Fibroblast of skin of left quadriceps (primary cell): Measurements from ENCODE around the gene MAPRE2.

Experiments used
- DNase-seq, 2 experiments: peaks; one replicate each; pipeline ENCODE4 v3.0.0-alpha.2; 2013; ENCODE audit warnings: low read depth in 2 of 2

Gene MAPRE2

DNA sequence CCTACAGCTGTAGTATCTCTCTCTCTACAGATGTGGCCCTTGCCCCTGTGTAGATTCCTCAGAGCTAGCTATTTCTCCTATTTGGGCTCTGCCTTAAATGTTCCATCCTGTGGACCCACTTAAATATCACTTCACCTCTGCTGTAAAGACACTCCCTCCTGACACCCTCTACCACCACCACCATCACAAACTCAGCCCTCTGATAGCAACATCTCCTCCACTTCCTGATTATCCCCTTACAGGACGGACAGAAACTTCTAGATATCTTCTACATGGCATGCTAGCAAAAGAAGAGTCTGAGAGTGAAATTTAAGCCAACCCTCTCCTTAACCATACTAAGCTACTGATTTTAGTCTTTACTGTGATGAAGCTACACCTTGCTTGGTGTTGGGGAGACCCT, 3.2 kb upstream of the MAPRE2 start:
- no peak for DNase-seq

DNA sequence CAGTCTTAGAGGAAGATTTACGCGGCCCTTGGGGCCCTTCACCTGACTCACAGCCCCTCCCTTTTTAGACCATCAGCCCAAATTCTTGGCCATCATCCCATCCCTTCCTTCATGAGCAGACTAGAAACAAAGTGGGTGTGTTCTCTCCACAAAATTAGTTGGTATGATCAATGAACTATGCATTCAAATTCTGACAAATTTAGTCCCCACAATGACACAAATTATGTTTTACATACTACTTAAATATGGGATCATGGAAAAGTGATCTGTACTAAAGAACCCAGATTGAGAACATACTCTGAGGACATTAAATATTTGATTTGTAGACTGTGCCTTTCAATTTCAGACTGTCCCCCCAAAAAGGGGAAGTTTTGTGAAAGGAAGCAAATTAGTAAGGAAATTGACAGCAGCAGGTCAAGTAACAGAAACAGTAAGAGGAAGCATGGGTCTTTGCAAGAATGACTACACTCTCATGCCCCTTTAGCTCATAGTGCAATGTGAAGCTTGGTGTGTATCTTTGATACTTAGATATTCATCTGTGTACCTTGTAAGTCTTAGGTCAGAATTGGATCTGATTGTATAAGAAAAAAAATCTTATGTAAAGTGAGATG, 2.2 kb upstream of the MAPRE2 start:
- no peak for DNase-seq

DNA sequence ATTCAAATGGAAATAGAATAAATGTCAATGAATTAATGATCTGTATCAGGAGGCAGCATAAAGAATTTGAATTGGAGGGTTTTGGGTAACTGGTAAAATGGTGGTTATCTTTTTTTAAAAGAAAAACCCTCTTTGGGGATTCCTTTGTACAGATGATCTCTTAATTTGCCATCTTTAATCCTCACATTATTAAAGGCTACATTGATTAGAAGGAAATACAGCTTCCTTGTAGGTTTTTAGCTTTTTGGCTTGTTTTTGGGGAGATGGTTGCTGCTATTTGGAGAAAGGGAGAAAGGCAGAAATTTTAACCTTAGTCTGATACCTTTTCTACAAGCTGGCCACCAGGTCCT, 600 bp upstream of the MAPRE2 start:
- DNase-seq = no peak

DNA sequence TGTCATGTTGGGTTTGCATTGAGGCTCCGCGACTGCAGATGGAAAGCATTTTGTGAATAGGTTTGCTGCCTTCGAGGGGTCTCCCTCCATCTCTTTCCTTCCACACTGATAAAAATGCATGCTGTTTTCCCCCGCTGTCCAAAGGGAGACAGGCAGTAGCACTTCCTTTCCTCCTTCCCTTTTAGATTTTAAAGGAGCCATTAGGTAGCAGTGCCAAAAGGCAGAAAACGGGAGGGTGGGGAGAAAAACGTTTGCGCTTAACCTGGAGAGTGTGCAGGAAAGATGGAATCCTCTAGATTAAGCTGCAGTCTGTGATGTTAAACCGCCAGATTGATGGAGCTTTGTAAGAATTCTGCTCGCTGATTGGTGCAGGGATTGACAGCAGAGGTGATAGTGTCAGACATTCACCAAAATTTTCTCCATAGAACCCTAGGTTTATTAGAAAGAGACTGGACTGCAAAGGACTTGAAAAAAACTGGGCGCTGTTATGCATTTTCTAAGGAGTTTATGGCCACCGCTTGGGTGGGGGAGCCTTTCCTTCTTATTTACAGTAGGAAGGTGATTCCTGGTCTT, 688 bp downstream of the MAPRE2 start:
- DNase-seq = no peak

DNA sequence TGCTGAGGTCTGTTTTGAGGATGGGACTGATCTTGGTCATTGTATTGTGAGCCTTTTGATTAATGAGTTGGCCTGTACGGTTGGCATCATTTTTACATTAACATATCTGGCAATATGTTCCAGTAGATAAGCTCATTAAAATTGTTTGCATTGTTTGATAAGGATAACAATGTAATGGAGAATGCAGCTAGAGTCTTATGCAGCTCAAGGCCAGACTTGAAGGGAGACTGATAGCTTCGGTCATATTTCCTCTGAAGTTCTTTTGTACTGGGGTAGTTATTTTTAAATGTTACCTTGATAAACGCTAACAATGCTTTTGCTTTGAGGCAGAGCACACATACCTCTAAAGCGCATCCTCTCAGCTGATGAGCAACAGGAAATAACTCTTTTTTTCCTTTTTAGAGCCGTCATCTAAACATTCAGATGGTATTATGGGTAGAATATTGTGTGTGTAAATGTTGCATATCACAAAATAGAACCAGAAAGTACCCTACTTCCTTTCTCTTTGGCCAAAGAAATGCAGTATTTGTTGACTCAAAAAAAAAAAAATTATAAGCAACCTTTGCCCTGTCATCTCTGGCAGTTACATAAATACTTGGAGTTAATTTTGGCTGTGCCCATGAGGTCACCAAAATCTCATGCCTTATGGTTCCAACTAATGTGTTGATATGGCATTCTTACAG, 1.3 kb downstream of the MAPRE2 start:
- DNase-seq = no peak

DNA sequence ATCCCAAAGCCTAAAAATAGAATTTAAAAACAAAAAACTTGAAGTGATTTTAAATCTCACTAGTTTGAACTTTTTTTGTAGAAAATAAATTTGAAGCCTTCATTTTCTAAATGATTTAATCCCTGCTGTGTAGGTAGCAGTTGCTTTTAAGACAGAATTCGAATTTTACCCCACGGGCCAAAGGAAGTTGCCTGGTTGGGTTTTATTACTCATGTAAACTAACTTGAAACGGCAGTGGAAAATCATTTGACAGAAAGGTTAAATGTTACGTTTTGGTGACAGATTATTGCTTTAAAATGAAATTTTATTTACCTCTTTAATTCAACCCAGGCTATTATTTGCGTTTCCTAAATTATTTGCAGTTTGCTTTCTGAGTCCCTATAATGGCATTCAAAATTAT, 2.0 kb downstream of the MAPRE2 start:
- no peak for DNase-seq

DNA sequence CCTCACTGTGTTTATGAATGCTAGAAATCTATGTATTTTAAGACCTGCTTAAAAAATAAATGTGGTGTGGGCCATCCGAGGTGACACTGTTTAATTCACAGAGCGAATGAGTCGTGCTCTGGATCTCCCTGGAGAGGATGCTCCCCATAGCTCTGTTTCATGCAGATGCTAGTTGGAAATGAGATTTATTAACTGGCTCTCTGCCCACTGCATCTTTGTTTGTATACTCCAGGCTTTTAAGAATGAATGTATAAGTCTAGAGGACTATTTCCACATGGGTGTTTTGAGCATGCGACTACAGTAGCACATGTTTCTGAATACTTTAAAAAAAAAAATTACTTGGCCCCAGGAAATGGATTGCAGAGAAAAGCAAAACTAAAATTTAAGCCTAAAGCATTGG, 3.9 kb downstream of the MAPRE2 start:
- peak; percentile 56 to 62 for DNase-seq

DNA sequence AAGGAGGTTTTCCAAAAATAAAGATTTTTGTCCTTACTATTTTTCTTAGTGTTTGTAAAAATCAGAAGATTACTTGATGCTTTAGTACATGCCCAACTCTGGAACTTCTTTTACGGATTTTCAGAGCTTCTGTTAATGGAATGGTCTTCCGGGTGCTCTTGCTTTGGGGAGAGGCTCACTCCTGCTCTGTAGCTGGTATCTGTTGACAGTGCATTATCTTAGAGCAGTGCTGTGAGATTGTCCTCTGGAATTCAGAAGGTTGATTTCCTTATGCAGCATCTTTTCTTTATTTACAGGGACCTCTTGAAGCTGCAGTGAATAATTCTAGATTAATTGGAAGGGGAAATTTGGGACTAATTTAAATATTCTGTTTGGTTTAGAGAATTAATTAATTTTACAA, 4.6 kb downstream of the MAPRE2 start:
- DNase-seq = no peak

DNA sequence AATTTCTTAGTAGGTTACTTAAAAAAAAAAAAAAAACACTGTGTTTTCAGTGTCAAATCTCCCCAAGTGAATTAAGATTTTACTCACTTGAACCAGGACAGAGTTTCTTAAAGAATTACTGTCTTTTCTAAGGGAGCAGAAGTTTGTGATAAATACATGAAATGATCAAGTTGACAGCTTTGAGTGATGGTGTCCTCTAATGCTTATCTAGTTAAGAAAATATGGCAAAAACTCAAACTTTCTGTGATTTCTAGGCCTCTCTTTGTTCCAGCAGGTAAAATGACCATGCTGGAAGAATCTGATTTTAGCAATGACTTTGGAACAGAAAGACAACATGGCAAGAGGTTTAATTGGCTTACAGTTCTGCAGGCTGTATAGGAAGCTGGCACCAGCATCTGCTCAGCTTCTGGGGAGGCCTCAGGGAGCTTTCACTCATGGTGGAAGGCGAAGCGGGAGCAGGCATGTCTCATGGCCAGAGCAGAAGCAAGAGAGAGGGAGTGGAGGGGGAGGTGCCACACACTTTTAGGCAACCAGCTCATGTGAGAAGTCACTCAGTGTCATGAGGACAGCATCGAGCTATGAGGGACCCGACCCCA, 6.6 kb downstream of the MAPRE2 start:
- DNase-seq = no peak

DNA sequence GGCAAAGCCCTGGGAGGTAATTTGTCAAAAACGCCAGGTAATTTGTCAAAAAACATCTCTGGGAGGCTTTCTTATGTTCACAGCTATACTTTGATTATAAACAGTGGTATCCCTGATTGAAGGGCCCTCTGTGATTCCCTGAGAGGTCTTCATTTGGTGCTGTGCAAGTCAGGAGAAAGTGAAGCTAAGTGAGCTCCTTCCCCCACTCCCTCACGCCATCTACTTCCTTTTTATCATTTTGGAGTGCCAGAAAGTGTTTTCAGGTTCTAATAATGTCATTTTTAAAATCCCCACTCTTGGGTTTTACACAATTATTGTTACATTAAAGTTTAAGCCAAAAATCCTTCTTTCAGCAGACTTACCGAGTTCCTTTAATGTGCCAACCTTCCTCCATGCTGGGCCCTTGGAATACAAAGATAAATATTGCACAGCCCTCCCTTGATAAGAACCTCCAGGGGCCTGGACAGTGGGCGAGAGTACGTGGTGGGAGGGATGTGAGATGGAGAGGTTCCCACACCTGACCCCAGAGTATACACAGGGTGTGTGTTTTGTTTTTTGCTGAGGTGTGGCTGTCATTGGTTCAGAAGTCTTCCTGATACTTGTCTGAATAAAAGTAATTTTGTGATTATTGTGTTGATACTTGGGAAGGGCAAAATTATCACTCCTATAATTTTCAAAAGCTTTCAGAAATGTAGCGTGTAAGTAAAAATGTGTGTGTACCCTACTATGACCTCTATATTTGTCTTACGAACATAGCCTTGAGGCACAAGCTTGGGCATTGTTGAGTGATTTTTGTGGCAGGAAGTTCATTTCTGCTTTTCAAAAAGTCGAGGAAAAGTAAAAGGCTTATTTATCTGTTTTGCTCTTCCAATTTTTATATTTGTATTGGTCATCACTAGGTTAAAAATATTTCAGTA, 8.2 kb downstream of the MAPRE2 start:
- no peak for DNase-seq

DNA sequence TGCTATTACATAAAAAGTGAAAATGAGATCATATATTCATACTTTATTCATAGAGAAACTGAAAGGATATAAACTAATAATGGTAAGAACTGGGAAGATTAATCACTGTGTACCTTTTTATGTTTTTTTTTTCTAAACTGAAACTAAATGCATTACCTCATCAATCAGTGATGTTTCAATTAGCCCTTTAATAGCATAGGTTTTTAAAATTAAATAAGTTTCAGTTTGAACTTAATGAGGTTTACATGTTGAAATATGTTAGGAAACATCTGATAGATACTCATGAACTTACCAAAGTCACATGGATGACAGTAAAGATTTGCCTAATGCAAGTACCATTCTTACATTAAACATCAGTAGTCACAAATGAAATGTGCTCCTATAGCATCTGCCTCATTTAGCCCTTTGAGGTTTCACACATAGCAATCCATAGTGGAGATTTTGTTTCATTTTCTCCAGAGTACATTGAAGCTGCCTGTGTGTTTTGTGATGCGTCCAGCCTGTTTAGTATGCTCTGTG, 8.9 kb downstream of the MAPRE2 start:
- no peak for DNase-seq

DNA sequence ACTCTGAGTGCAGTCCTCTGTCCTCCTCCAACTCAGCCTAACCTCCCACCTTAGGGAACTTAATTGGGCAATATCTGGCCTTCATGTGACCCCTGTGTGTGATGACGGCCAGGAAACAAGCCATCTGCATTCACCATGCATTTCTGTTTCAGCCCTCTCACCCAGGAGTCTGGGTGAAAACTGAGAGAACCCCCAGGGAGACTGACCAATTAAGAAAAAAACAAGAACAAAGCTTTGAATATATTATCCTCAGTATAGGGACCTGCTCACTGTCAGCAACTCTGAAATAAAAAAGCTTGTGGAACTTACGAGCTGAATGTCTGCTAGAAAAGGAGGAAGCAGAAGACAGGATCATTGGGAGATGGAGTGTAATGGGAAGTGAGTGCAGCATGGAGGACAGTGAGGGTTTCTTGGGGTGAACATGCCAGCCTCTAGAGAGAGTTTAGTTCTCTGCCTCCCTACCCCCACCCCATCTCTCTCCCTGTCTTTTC, 9.5 kb downstream of the MAPRE2 start:
- DNase-seq = no peak

DNA sequence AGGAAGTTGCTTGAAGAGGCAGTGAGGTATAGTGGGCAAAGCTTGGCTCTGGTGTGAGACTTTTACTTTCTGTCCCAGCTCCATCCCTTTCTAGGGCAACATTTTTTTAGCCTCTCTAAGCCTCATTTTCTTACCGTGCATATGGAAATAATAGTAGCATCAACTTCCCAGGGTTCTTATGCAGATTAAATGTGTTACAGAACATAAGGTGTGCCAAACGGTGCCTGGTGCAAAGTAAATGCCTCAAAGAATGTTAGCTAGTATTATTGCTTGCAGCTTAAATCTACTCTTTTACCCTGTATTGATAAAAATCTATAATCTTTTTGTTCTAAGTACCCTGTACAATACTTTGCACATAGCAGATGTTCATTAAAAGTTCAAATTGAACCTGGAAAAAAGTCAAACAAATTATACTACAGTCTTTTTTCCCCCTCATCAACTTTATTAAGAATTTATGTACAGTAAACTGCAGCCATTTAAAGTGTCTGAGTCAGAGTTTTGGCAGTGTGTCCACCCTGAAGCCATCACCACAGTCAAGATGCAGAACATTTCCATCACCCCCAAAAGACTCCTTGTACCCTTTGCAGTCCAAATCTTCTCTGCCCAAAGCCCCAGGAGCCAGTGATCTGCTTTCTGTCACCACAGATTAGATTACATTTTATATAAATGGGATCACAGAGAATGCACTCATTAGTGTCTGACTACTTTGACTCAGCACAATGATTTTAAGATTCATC, 10.6 kb downstream of the MAPRE2 start:
- no peak for DNase-seq

DNA sequence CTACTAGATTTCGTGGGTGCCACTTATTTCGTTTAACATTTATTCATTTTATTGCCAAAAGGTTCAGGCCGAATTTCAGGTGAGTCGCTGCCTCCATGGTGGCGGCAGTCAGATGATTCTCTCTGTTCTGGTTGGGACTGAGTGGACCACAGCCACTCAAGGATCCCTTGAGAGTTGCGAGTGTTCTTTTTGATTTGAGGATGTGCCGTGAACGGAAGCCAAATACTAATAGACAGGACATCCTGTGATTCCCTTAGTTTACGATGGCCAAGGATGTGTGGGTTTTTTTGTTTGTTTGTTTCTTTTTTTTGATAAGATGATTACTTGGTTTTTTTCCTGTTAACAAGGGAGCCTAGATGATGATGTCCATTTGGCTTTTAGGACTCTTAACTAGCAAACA, 13.2 kb downstream of the MAPRE2 start:
- no peak for DNase-seq

DNA sequence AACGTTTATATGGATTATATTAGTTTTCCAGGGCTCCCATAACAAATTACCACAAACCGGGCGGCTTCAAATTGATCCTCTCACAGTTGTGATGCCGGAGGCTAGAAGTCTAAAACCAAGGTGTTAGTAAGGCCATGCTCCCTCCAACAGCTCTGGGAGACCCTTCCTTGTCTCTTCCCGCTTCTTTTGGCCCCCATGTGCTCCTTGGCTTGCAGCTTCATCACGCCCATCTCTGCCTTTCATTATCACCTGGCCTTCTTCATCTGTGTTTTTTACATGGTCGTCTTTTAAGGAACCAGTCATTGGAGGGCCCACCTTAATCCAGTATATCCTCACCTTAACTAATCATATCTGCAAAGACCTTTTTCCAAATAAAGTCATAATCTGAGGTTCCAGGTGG, 13.9 kb downstream of the MAPRE2 start:
- no peak for DNase-seq

DNA sequence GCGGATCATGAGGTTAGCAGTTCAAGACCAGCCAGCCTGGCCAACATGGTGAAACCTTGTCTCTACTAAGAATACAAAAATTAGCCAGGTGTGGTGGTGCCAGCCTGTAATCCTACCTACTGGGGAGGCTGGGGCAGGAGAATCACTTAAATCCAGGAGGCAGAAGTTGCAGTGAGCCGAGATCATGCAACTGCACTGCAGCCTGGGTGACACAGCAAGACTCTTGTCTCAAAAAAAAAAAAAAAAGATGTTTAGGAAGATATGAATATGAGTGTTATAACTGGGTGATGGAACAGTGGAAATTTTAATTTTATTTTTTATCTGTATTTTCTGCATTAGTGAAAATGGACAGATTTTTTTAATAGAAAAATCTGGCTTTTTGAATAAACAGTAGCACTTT, 14.5 kb downstream of the MAPRE2 start:
- DNase-seq = no peak

DNA sequence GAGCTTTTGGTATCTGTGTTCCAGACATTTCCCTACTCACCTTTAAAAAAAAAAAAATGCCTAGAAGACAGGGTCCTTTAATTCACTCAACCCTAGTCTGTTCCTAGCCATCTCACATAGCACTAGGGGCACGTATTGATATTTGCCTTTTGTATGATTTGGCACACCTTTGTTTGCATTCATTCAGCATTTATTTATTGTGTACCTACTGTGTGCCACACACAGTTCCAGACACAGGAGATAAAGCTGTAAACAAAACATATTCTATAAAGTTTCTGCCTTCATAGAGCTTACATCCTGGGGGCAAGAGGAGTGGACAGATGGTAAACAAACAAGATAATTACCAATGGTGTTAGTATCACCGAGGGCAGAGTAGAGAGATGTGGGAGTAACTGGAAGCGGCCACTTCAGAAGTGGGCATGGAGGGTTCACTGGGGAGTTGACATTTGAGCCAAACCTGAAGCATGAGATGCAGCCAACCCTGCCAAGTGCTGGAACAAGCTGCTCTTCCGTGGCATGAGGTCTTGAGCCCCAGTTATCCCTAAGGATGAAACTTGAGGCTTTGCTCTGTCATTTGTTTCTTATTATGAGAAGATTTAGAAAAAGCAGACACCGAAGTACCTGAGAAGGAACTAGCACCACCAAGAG, 18.2 kb downstream of the MAPRE2 start:
- DNase-seq = no peak

DNA sequence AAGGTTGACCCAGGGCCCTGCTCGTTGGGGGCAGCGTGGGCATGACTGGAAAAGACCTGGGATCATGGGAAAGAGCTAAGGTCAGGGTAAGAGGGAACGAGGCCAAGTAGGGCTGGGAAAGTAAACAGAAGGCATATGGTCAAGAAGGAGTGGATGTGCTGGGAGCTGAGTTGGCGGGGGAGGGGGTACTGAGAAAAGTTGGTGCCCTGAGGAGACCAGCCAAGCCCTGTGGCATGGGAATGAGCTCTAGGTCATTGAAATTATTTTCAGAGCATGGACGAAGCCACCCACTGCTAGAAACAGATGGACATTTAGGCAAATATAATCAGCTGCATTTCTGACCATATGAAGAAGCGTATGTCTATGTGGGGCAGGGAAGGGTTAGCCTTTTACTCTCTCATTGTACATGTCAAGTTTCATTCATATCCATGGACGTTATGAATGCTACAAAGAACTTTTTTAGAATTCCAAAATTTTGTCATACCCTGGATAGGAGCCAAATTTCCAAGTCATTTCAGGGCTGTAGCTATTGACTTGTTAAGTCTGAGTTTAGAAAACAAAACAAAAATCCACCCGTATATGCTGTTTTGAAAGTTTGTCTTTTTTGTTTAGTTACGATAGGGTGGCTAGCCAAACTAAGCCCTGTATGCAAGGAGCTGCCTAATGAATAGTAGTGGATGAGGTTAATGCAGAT, 19.1 kb downstream of the MAPRE2 start:
- DNase-seq = no peak

DNA sequence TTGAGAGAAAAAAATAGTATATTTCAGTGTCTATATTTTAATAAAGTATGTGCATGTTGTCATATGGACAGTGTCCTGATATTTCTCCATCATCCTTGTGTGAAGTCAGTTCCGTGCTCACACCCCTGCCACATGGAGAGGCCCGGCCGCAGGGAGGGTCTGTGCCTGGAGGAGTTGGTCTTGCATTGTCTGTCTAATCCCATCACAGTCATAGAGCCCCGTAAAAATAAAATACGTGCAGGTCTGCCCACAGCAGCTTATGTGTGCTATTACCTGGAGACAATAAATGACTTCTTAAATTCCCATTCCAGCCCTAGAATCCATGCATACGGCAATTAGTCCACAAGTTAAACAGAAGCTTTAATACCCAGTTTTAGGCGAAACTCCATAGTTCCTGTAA, 20.1 kb downstream of the MAPRE2 start:
- no peak for DNase-seq

DNA sequence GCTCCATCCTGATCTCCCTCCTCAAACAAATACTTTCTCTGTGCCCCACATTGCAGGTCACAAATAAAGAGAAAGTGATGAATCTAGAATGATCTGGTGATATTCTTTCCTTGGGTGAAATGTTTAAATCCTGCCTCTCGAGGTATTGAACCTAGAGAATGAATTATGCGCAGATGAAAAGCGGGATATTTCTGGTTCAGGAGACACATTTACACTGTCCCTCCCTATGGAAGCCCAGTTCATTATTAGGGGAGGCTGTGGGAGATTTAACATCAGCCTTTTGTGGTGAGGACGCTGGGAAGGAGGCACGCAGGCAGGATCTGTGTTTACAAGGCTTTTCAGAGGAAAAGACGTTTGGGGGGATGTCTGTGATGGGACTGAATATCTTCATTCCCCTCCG, 20.6 kb downstream of the MAPRE2 start:
- no peak for DNase-seq
